Activated CD4-positive, alpha-beta T cell treated with anti-CD3 and anti-CD28 coated beads, Interleukin-2, amount 50 U/mL, for 1 hour (primary cell): Measurements from ENCODE around the gene UNC80.

ENCODE experiments used
- DNase-seq: peaks from one replicate; pipeline ENCODE4 v3.0.0-alpha.2; 2020

The UNC80 gene

DNA sequence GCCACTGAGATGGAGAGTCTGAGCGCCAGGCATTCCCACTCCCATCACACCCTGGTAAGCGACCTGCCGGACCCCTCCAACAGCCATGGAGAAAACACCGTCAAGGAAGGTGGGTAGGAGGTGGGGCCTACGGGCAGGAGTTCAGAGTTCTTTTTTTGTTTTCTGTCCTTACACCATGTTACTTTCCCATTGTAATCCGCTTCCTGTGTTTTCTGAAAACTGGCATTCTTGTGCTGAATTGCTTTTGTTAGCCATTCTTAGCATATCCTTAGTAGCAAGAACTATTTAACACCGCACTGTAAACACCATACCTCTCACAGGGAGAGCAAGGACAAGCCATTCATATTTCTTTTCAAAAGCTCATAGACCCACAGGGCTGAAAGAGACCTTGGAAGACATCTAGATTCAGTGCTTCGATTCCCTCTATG, 46.2 kb downstream of the UNC80 start:
- no peak for DNase-seq

DNA sequence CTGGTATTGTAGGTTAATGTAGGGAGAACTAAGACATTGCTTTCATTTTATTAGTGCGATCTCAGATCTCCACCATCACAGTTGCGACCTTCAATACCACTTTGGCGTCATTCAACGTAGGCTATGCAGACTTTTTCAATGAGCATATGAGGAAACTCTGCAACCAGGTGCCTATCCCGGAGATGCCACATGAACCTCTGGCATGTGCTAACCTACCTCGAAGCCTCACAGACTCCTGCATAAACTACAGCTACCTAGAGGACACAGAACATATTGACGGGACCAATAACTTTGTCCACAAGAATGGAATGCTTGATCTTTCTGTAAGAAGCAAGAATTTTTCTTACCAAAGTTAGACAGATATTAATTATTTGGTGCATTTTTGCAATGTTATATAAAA, 47.3 kb downstream of the UNC80 start:
- no peak for DNase-seq

DNA sequence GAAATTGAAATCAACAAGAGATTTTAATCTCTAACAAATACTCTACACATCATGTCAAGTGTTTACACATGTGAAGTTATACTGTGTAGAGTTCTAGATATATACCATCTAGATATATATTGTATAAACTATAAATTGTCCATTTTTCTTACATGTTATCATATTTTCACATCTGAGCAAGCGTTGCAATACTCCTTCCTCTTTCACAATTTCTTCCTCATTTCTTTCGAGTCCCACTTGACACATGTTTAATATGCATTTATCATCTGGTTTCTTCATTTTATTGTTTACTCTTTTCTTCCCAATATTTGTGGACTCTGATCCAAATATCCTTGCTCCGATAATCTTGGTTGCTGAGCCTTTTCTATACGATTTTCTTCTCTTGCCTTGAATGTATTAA, 50.2 kb downstream of the UNC80 start:
- DNase-seq: no peak

DNA sequence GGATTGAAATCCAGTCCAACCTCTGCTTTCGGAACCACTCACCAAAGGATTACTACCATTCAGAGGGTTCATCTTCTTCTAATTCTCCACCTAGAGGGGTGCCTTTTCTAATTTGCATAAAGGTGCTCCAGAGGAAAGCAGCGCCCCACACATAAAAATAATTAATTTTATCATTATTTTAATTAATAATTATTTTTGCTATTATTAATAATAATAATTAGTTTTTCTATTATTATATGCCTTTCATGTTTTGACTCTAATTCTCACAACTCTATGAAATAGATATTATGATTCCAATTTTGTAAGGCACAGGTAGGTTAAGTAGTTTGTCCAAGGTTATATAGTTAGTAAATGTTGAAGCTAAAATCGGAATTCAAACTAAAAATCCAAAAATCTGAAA, 51.9 kb downstream of the UNC80 start:
- no peak for DNase-seq

DNA sequence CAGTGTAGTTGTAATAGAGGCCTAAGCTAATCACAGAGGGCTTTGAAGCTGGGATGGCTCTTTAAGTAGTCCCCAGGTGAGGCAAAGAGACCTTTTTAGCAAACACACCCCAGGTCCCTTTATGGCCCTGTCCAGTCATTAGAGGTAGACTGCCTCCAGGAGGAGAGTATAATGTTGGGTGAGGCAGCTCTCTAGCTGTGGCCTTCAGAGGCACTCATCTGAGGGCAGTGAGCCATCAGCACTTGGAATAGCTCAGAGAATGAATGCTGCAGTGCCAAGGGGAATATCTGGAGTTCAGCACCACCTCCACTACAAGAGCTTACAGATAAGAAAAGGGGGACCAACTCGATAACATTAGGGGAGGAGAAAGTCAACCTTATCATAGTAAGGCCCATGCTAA, 52.8 kb downstream of the UNC80 start:
- no peak for DNase-seq

DNA sequence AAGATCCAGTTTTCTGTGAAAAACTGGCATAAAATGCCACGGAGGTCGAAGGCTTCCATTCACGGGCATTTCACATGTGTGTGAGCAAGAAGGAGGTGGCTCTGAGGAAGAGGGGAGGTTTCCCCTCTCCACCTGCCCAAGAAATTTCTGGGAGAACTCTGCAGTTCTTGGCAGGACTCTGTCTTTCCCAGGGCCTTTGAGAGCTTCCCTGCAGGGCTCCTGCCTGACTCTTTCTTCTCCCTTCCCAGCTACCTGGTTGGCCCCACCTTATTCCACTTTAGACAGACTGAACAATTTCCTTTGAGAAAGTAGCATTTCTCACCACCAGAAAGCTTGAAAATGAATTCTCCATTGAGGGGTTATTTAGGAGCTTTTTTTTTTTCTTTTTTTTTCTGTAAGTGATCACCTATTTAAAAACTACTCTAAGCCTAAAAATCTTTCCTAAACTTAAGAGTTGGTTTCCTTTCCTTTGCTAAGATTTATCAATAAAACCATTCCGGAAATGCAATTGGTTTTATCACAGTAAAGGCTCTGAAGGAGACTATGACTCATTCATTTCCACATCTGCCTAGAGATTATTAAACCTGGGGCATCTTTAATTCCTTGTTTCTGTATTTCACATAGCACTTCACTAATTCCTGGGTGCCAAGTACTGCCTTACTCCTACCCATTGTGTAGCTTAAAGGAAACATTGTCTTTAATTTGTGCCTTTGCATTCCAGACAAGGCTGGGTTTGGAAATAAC, 59.3 kb downstream of the UNC80 start:
- no peak for DNase-seq

DNA sequence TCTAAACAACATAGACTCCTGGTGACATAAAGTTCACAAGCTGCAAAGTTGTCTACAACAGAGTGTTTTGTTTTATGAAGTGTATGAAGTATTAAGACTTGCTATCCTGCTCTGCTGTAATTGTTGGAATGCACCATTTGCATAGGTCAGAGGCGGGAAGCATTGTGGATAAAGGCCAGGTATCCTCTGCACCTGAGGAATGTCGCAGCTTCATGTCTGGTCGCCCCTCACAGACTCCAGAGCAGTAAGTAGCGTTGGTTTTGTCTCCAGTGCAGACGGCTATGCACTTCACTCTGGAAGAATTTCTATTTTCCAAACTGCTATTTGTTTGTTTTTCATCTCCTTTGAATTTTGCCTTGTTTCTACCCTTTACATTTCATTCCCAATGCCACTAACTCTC, 63.1 kb downstream of the UNC80 start:
- no peak for DNase-seq

DNA sequence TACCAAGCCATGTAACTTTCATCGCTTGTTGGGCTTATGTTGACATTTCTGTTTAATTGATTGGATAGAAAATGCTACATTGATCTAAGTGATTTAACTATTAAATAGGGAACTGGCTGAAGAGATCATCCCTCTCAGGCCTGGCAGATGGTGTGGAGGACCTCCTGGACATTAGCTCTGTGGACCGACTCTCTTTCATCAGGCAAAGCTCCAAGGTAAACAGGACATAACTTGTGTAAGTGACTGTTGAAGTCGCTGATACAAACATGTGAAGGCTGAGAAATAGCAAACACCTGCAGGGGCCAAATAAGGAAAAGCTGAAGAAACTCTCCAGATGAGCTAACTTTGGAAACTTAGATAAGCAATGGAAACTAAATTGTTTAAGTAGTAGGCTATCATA, 68.8 kb downstream of the UNC80 start:
- no peak for DNase-seq

DNA sequence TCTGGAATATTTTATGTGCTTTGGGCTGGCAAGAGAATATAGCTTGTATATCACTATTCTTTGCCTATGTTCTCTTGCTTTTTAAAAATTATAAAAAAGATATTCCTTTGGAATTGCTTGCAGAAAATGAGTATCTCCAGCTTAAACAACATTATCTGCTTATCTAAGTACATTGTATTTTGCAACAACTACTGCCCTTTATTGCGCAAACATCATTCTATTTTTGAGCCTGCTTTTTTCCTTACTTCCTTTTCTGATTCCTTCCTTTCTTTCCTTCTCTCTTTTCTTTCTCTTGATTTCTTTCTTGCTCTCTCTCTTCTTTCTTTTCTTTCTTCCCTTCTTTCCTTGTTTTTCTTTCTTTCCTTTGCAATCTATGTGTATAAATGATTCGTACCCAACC, 74.0 kb downstream of the UNC80 start:
- DNase-seq: no peak

DNA sequence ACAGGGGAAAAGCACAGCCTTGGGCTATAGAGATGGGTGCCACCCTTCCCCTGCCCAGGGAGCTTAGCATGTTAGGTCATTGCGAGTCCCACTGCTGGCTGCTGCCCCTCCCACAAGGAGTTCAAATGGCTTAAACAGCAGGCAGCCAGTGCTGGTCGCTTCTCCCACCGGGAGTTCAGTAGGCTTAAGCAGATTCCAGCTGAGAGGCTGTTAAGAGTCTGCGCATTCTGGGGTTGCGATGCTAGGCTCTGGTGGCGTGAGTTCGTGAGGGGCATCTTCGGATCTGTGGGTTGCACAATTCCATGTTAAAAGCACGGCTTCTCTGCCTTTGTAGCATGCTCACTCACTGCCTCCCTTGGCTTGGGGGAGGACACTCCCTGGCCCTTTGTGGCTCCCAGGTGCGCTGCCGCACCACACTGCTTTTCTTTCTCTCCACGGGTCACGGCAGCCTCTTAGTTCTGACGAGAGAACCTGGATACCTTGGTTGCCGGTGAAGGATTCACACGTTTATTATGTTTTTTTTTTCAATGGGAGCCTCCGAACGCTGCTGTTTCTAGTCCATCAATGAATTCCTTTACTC, 93.2 kb downstream of the UNC80 start:
- DNase-seq: no peak

DNA sequence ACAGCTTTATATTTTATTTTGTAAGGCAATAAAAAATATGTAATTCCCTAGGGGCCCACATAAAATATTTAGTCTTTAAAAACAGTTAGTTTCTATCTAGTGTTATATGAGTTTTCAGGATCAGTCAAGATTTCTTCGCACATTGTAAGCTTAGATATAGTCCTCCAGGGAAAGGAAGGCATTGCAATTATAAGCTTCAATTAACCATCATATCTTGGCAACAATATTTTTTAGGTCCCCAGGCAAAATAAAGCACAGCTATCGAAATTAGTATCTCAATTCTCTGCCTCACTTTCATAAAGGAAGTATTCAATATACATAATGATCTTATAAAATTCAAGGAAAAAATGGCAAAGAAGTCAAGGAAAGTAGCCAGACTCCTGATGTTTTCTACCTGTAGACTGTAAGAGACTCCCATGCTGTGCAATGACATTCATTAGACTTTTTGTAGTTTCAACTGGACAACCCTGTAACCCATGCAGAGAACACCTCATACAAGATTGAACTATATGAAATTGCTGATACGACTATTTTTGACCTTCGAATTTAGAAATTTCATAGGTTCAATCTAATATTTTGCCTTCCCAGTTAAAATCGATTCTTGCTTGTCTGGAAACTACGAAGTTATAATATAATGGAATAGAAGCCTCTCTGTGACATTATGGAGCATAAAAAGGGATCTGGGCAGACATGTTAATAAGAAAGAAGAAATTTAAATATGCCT, 96.8 kb downstream of the UNC80 start:
- no peak for DNase-seq

DNA sequence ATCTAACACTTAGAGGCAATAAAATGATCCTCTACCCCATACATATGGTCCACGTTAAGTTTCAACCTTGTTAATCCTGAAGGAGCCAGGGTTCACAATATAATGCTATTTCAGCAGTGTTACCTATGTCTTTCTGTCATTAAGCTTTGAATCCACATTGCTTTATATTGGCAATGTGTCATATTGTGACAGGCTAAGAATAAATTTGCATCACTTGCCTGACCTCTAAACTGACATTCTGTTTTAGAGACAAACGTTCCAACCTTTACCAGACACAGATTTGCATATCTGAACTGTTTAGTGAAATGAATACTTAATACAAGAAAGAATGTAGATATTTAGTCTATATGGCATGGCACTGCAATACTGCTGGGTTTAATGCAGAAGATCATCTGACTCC, 98.4 kb downstream of the UNC80 start:
- DNase-seq: no peak

DNA sequence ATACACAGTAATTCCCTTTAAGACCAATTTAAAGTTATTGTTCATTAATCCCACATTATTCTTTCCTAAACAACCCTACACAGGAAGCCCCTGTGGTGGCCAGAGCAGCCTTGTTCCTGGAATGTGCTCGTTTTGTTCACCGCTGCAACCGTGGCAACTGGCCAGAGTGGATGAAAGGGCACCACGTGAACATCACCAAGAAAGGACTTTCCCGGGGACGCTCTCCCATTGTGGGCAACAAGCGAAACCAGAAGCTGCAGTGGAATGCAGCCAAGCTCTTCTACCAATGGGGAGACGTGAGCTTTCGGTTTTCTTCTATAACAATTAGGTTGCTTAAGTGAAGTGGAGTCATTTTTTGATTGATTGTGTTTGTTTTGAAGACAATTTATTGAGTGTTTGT, 101.0 kb downstream of the UNC80 start:
- no peak for DNase-seq

DNA sequence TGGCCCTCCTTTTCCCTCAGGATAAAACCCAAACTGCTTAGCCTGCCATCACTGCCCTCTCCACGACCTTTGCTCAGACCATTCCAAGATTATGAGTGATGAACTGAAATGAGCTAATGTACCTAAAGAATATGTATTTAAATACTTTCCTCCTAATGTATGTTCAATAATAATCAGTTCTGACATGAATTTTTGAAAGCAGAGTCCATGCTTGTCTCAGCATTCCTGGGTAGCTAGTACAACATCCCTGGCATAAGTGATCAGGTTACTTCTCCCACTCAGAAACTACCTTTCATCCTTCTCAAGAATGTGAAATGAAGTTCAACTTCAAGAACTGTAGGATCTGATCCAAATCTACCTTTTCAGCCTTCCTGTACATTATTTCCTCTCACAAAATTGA, 103.6 kb downstream of the UNC80 start:
- DNase-seq: no peak

DNA sequence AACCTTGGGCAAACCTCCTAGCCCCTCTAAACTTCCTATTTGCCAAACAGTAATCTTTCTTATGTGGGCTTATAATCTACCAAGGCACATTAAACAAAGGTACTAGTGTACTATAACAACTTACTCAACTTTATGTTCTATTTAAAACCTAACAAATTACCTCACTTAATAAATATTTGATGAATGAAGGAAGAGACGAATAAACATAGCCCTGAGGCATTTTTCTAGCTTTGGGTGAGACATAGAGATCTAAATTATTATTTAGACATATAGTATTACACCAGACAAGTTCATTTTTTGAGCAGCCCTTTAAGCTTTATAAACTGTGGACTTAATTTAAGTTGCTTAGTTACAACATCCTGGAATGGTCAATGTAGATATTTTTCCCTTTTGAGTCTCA, 104.6 kb downstream of the UNC80 start:
- DNase-seq: no peak

DNA sequence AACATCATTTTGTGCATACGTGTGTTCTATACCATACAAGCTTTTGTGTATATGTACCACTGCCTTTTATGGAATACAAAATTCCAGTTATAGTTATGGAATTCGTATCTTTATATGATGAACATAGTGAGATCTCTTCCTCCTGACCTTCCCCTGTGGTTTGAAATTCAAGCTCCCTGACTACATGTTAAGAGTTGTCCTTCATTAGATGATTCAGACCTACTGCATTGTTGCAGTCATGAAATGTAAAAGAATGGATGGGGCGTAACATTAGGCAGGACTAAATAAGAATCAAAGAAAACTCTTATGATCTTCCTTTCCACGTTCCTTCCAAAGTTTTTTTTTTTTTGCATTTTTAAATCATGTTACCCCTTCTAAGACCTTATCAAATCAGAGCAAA, 107.1 kb downstream of the UNC80 start:
- DNase-seq: no peak

DNA sequence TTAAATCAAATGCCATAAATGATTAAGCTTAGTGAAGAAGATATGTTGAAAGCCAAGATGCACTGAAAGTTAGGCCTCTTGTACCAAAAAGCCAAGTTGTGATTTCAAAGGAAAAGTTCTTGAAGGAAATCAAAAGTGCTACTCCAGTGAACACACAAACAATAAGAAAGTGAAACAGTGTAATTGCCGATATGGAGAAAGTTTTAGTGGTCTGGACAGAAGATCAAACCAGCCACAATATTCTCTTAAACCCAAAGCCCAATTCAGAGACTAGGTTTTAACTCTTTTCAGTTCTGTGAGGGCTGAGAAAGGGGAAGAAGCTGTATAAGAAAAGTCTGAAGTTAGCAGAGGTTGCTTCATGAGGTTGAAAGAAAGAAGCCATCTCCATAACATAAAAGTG, 129.0 kb downstream of the UNC80 start:
- DNase-seq: no peak

DNA sequence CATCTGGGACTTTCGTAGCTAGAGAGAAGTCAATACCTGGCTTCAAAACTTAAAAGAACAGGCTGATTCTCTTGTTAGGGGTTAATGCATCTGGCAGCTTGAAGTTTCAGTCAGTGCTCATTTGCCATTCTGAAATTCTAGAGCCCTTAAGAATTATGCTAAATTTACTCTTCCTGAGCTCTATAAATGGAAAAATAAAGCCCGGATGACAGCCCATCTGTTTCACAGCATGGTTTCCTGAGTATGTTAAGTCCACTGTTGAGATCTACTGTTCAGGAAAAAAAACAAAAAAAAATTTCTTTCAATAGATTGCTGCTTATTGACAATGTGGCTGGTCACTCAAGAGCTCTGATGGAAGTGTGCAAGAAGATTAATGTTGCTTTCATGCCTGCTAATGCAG, 129.5 kb downstream of the UNC80 start:
- DNase-seq: no peak

DNA sequence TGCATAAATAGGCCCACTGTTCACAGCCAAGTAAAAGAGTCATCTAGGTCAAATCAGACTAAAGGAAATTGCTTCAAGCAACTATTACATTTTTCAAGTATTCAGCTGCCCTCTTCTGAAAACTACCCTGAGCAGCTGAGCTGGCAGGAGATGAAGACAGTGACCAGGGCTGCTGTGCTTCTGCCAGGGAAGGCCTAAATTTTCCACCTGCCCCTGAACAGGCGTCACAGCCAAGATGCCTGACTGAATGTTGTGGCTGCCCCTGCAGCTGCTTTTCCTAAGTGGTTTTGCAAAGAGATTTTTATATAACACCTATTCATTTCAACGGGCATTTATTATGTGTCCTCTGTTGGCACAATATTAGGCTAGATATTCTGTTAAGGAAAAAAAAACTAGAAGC, 134.1 kb downstream of the UNC80 start:
- DNase-seq: no peak

DNA sequence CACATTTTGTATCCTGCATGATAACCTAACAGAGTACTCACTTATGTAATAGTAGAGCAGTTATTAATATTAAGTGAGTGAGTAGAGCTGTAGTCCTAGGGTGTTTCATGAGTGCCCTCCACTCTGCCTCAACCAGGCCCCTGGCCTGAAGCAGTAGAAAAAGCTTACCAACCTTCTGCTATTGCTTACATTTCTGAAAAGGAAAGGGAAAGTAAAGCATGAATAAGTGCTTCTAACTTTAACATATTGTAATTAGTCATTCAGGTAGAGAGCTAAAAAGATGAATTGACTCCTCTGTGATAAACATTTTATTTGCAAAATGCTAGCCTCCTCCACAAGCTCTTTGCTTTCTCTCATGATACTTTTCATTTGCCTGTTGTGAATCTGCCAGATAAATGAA, 136.1 kb downstream of the UNC80 start:
- no peak for DNase-seq

DNA sequence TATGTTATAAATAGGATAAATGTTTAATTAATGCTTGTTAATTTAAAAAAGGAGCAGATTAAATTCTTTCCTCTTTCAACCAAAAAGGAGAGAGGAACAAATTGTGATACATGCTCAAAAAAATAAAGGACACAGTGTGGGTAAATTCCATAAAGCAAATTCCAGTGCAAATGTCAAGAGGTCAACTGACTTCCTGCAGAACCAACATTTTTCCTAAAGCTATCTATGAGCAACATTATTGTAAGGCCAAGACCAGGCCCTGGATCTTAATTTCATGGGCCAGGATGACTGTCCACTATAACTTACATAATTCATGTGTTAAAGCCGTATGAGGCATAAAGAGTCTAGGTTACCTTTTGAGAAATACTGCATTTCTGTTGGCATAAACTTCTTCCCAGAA, 136.9 kb downstream of the UNC80 start:
- DNase-seq: no peak

DNA sequence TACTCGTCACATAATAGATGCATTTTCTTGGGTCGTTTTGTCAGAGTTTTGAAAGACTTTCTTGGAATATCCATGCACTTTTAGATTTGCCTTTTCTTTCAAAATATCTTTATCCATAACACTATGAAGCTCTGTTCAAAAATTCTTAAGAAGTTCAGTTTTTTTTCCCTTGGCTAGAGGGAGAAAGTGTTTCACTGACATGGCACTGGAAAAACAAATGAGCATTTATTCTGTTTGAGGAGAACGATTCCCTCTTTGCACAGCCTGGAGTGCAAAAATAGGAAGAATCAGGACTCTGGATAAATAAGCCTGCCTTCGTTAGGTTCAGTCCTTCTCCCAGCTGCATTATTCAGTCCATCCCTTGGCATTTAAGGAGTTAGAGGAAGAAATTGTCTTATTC, 139.9 kb downstream of the UNC80 start:
- DNase-seq: no peak

DNA sequence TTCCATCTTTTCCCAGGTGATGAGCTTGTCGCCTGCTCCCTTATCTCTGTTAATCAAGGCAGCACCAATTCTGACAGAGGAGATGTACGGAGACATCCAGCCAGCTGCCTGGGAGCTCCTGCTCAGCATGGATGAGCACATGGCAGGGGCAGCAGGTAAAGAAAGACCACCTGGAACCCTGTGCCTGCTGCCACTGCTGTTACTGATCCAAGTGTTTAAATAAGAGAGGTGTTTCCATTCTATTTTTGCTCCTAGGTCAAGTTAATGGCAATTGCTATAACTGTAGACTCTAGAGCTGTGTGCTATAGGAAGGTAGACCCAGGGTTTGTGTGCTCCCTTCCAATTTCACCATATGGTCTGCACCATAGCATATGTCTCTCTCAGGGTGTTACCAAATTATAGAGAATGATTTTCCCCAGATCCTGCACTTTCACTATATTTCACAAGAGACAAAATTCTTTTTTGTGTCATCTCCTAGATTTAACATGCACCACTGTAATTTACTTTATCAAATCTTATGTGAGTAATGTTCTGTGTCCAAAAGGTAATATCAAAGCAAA, 142.2 kb downstream of the UNC80 start:
- no peak for DNase-seq

DNA sequence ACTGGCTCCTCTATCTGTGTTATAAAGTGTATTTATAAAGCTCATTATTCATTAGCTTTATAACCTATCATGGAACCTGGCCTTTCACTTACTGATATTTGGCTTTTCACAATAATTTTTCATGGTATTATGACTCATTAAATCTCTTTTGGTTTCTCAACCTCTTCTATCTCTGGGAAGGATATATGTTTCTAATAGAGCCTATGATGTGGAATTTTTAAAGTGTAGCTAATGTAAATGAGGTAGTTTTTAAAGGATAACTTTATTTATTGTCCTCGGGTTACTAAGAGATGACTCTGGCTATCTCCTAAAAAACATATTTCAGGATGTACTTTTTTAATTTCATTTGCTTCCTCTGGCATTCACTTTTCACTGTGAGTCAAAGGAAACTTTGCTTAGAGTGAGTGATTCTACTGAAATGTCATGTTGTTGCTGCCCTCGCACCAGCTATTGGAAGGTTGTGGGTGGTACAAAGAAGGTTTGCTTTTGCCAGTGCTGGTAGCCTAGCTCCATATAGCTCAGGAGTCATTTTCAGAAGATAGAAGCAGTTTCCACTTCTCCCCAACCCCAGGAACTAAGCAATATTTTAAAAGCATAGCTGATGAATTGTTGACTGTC, 145.6 kb downstream of the UNC80 start:
- no peak for DNase-seq
